ENCODE measurements around the gene CAMTA1. TPM values are rescaled to one million over a fixed set of nuclear protein-coding genes. Genes with fewer than 3 reads are reported as not detected.
"Not testable (repeated sequence)": the region's sequence is repeated elsewhere in the genome, so short reads cannot be mapped to it uniquely, and the experiment has no call there.

Gene CAMTA1
- total RNA-seq, 6 donors from 2014 or later: 38.8 to 74.0 (median 46.1) TPM

- ATAC-seq (ENCODE audit: low FRiP score in 2 of 2): no peak
- Histone ChIP-seq H3K4me3 (no peak overlapping the region), H3K27ac (no peak overlapping the region), H3K27me3 (no peaks in the 10 kb centered on the region), H3K36me3 (no peaks in the 10 kb centered on the region), H3K4me1 (peaks cover 0 to 7% (median 3%) of the 10 kb centered on the region in 4 donors), H3K9me3 (no peaks in the 10 kb centered on the region)
- no peak for DNase-seq
- WGBS, 2 donors: 61 to 72% methylated on average over 10 of the region's 10 CpGs
- TF ChIP-seq POLR2AphosphoS5 (IDR thresholded peaks at IDR 0.05) (no peak), EP300 (IDR thresholded peaks at IDR 0.05) (no peak)
Observed at GRCh38 chr1:7153464-7153863, 368.2 kb downstream of the CAMTA1 start.

- Histone ChIP-seq H3K36me3 (no peaks in the 10 kb centered on the region), H3K9me3 (no peaks in the 10 kb centered on the region), H3K4me1 (no peaks in the 10 kb centered on the region), H3K27me3 (no peaks in the 10 kb centered on the region), H3K27ac (no peak overlapping the region), H3K4me3 (no peak overlapping the region)
- 59 to 67% methylated on average over 6 of the region's 6 CpGs for WGBS, 2 donors
- ATAC-seq (ENCODE audit: low FRiP score in 2 of 2): no peak
- DNase-seq: no peak
- TF ChIP-seq POLR2A (IDR thresholded peaks at IDR 0.05): no peak
- no peak for TF ChIP-seq EP300 (IDR thresholded peaks at IDR 0.05)
- TF ChIP-seq POLR2AphosphoS5 (IDR thresholded peaks at IDR 0.05): no peak
Observed at GRCh38 chr1:7159116-7159781, 374.0 kb downstream of the CAMTA1 start.

DNA sequence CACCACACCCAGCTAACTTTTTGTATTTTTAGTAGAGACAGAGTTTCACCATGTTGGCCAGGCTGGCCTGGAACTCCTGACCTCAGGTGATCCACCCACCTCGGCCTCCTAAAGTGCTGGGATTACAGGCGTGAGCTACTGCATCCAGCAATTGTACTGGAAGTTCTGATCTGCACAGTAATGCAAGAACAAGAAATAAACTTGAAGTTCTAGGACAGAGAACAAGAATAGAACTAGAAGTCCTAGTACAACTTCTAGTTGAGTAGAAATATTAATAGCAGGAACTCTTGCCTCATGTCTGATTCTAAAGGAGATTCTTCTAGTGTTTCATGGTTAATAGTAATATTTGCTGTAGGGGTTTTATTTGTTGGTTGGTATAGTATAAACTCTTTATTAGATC lies 383.3 kb downstream of the CAMTA1 start:
- H3K4me3 ChIP-seq; H3K27ac ChIP-seq; H3K27me3 ChIP-seq; H3K9me3 ChIP-seq; DNase-seq; H3K4me1 ChIP-seq; ATAC-seq (ENCODE audit: low FRiP score in 2 of 2); H3K36me3 ChIP-seq: not testable (repeated sequence)
- WGBS, 2 donors: 89 to 94% methylated on average over 2 of the region's 2 CpGs

DNA sequence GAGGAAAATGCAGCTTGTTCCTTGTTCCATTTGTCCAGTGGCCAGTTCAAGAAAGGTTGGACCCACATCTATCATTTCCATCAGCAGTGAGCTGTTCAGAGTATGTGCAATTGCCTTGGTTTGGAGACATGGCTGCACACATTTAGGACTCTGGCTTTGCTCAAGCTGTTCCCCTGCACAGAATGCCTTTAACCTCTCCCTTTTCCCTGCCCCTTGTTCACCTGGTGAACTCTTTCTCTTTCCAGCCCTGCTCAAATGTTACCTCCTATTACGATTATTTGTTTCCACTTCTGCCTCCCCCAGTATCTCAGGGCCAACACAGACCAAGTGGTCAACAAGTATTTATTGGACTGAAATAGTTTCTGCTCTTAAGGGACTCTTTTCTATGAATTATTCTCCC lies 385.9 kb downstream of the CAMTA1 start:
- ATAC-seq (ENCODE audit: low FRiP score in 2 of 2) (no peak), DNase-seq (no peak)
- Histone ChIP-seq H3K27ac (no peak overlapping the region), H3K4me1 (no peaks in the 10 kb centered on the region), H3K4me3 (no peak overlapping the region), H3K27me3 (no peaks in the 10 kb centered on the region), H3K9me3 (no peaks in the 10 kb centered on the region), H3K36me3 (no peaks in the 10 kb centered on the region)
- 77 to 79% methylated on average over 1 of the region's 1 CpG for WGBS, 2 donors
- TF ChIP-seq POLR2AphosphoS5 (IDR thresholded peaks at IDR 0.05) (no peak), EP300 (IDR thresholded peaks at IDR 0.05) (no peak), POLR2A (IDR thresholded peaks at IDR 0.05) (no peak)
- TF ChIP-seq, protein P1, sequence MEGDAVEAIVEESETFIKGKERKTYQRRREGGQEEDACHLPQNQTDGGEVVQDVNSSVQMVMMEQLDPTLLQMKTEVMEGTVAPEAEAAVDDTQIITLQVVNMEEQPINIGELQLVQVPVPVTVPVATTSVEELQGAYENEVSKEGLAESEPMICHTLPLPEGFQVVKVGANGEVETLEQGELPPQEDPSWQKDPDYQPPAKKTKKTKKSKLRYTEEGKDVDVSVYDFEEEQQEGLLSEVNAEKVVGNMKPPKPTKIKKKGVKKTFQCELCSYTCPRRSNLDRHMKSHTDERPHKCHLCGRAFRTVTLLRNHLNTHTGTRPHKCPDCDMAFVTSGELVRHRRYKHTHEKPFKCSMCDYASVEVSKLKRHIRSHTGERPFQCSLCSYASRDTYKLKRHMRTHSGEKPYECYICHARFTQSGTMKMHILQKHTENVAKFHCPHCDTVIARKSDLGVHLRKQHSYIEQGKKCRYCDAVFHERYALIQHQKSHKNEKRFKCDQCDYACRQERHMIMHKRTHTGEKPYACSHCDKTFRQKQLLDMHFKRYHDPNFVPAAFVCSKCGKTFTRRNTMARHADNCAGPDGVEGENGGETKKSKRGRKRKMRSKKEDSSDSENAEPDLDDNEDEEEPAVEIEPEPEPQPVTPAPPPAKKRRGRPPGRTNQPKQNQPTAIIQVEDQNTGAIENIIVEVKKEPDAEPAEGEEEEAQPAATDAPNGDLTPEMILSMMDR (IDR thresholded peaks at IDR 0.05): no peak

DNA sequence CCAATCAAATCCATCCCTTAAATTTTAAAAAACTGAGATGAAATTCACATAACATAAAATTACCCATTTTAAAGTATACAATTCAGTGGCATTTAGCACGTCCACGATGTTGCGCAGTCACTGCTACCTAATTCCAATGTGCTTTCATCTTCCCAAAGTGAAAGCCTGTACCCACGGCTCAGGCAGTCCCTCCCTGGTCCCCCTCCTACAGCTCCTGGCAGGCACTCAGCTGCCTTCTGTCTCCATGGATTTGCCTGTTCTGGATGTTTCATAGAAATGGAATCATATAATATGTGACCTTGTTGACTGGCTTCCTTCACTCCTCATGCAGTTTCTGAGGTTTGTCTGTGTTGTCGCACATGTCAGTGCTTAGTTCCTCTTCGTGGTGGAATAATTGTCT lies 386.3 kb downstream of the CAMTA1 start:
- TF ChIP-seq, protein P1 (IDR thresholded peaks at IDR 0.05): no peak
- no peak for TF ChIP-seq POLR2AphosphoS5 (IDR thresholded peaks at IDR 0.05)
- TF ChIP-seq EP300 (IDR thresholded peaks at IDR 0.05): no peak
- TF ChIP-seq POLR2A (IDR thresholded peaks at IDR 0.05): no peak
- no peaks in the 10 kb centered on the region for H3K4me1 ChIP-seq
- no peaks in the 10 kb centered on the region for H3K36me3 ChIP-seq
- DNase-seq (no peak), ATAC-seq (ENCODE audit: low FRiP score in 2 of 2) (no peak)
- no peaks in the 10 kb centered on the region for H3K9me3 ChIP-seq
- no peaks in the 10 kb centered on the region for H3K27me3 ChIP-seq
- WGBS, 2 donors: 63 to 71% methylated on average over 6 of the region's 6 CpGs
- no peak overlapping the region for H3K4me3 ChIP-seq
- no peak overlapping the region for H3K27ac ChIP-seq

DNA sequence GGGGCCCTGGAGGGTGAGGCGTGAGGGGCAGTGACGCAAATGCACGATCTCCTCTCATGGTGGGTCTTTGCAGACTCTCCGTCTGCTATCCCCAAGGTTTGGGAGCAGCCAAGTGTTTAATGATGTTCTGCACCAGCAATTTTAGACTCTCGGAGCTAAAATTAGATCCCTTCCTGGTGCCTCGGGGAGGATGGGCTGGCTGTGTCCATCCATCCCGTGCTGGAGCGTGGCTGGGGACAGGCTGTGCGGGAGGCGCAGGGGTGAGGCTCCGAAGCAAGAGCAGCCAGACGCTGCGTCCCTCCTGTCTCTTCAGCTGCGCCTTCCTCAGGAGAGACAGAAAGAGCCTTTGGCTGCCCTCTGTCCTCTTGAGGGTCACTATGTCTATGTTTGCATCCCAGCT lies 387.6 kb downstream of the CAMTA1 start:
- H3K4me3 ChIP-seq: no peak overlapping the region
- no peaks in the 10 kb centered on the region for H3K9me3 ChIP-seq
- H3K27ac ChIP-seq: no peak overlapping the region
- no peaks in the 10 kb centered on the region for H3K4me1 ChIP-seq
- 76 to 84% methylated on average over 6 to 14 of the region's 14 CpGs for WGBS, 2 donors
- no peaks in the 10 kb centered on the region for H3K27me3 ChIP-seq
- DNase-seq: peak in 1 of 2 donors; percentile 50
- no peak for ATAC-seq (ENCODE audit: low FRiP score in 2 of 2)
- TF ChIP-seq POLR2A (IDR thresholded peaks at IDR 0.05) (no peak), POLR2AphosphoS5 (IDR thresholded peaks at IDR 0.05) (no peak), EP300 (IDR thresholded peaks at IDR 0.05) (no peak)
- TF ChIP-seq, protein P1 (IDR thresholded peaks at IDR 0.05): no peak
- H3K36me3 ChIP-seq: no peaks in the 10 kb centered on the region

Measured in upper lobe of left lung (tissue), 6 donors.